NCI-H2107 treated with DMSO at 0.1 percent for 48 hours (cell line): ENCODE measurements around the gene LHX5.

ENCODE experiments used
- DNase-seq: peaks from one replicate; lab custom pipeline; 2025; ENCODE audit not compliant: unreplicated experiment; lab: John Stamatoyannopoulos, UW

LHX5 gene

DNA sequence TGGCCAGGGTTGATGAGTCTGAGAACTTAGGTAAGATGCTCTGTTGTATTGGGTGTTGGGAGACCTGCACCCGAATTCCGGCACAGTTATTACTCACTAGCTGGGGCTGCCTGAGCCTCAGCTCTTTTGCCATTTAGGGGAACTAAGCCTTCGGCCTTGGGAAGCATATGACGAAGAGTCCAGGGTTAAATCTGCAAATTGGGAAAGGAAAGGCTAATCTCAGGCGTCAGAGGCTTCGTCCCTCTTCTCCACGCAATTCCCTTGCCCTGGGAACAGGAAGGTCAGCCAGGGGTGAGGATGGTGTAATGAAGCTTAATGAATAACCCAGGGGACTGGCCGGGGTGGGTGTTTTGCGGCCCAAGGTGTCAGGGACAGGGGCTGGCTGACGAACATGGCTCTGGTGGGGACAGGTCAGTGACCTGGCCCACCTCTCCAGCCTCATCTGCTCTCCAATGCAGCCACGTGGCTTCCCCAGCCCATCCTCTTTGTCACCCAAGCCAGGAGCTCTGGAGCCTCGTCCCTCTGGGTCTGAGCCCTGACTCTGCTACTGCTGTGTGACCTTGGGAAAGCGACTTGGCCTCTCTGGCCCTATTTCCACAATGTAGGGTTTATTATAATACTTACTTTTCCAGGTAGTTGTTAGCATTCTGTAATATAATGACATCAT is 53.3 kb downstream of the LHX5 start:
- DNase-seq, result no peak

DNA sequence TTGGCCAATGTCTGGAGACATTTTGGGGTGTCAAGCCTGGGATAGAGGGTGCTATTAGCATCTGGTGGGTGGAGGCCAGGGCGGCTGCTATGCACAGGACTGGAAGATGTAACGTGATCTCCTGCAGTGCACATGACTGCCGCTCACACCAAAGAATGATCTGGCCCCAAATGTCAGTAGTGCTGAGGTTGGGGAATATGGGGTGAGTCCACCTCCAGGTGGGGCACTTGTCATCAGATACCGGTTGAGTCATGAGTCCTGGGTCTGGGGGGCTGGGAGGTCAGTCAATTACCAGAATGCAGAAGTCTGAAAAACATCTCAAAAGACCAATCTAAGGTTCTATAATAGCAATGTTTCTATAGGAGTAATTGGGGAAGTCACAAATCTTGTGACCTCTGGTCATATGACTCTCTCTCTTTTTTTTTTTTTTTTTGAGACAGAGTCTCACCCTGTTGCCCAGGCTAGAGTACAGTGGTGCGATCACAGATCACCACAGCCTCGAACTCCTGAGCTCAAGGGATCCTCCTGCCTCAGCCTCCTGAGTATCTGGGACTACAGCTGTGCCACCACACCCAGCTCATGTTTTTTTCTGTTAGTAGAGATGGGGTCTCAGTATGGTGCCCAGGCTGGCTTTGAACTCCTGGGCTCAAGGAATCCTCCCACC is 55.4 kb downstream of the LHX5 start:
- no peak for DNase-seq

DNA sequence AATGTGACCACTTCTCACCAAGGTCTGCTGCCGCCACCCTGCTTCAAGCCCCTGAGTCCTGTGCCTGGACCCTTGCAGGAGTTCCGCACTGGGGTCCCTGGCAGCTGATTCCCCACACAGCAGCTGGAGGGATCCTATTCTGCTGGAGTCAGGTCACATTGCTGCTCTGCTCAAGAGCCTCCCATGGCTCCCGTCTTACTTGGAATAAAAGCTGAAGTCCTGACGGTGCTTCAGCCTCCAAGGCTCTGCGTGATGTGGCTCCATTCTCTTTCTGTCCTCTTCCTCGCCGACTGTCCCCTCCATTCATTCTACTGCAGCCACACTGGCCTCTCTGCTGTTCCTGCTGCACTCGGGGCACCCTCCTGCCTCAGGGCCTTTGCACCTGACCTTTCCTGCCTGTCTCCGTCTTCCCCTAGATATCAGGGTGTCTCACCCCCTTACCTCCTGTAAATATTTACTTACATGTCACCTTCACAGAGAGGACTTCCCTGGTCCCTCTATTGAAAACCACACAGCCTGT is 57.1 kb downstream of the LHX5 start:
- no peak for DNase-seq

DNA sequence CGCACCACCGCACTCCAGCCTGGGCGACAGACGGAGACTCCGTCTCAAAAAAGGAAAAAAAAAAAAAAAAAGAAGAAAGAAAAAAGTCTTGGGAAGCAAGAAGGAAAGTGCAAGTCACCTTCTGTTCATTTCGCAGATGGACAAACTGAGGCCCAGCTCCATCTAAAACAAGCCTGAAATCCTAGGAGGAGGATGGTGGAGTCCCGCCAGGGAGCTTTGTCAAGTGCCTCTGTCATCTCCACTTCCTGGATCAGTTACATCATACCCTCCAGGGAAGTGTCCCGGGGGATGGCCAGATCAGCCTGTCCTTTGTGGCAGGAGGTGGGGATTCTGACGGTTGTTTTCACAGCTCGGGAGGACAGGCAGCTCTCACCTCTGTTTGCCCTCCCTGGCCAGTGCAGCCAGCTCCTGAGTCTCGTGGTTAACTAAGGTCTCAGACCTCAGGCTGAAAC is 58.2 kb downstream of the LHX5 start:
- no peak for DNase-seq
